SU-DHL-6 (cell line): ENCODE results near the gene ZBTB38.

Experiments
- H2AFZ ChIP-seq: fragments of 200-600 bp; sonication (generic); 2 replicates; pipeline ENCODE4 v1.6.1; 2014; ENCODE audit warnings: low read depth, mild to moderate bottlenecking, moderate library complexity, mixed read lengths, antibody characterized with exemption, low read length; ENCODE audit not compliant: severe bottlenecking
- H3F3A ChIP-seq: fragments of 200-600 bp; shearing (Covaris generic); 2 replicates; pipeline ENCODE4 v1.6.0; 2016; ENCODE audit warnings: antibody characterized with exemption, mild to moderate bottlenecking; ENCODE audit not compliant: insufficient read depth
- H3K27ac ChIP-seq: fragments of 200-600 bp; sonication (generic); 2 replicates; pipeline ENCODE4 v1.5.1; 2016; ENCODE audit warnings: low read depth, mild to moderate bottlenecking, low read length, moderate library complexity, mixed read lengths
- H3K27me3 ChIP-seq: fragments of 200-600 bp; sonication (generic), shearing (Covaris generic); 2 replicates; pipeline ENCODE4 v1.6.0; 2014; ENCODE audit warnings: mild to moderate bottlenecking, low read length
- H3K36me3 ChIP-seq: fragments of 200-600 bp; sonication (generic); 2 replicates; pipeline ENCODE4 v1.6.1; 2014; ENCODE audit warnings: mild to moderate bottlenecking, low read length, mixed read lengths
- H3K4me2 ChIP-seq: fragments of 300-600, 200-600 bp; shearing (Covaris generic), sonication (generic); 2 replicates; pipeline ENCODE4 v1.6.0; 2014; ENCODE audit warnings: low read length, low read depth, mild to moderate bottlenecking; ENCODE audit not compliant: poor library complexity, severe bottlenecking
- H3K4me3 ChIP-seq: fragments of 200-600 bp; sonication (generic); 2 replicates; pipeline ENCODE4 v1.5.1; 2014; ENCODE audit warnings: antibody characterized with exemption, low read length, mild to moderate bottlenecking, mixed read lengths; ENCODE audit not compliant: insufficient read depth, poor library complexity, severe bottlenecking
- H3K79me2 ChIP-seq: fragments of 200-600 bp; sonication (generic); 2 replicates; pipeline ENCODE4 v1.6.1; 2014; ENCODE audit warnings: mild to moderate bottlenecking, low read length, moderate library complexity; ENCODE audit not compliant: insufficient read depth
- H3K9ac ChIP-seq: fragments of 200-600 bp; sonication (generic); 2 replicates; pipeline ENCODE4 v1.7.0; 2014; ENCODE audit warnings: mild to moderate bottlenecking, low read length
- H3K9me2 ChIP-seq: fragments of 200-600 bp; sonication (generic); replicated peaks from 2 replicates; pipeline ENCODE4 v1.6.1; 2014; ENCODE audit warnings: low read length; ENCODE audit not compliant: insufficient read depth
- H3K9me3 ChIP-seq: fragments of 200-600 bp; sonication (generic); 2 replicates; pipeline ENCODE4 v1.6.1; 2014; ENCODE audit warnings: low read length, mixed read lengths; ENCODE audit not compliant: insufficient read depth
- H4K20me1 ChIP-seq: fragments of 200-600 bp; sonication (generic); 2 replicates; pipeline ENCODE4 v1.6.1; 2014; ENCODE audit warnings: low read depth, mild to moderate bottlenecking, antibody characterized with exemption, low read length, moderate library complexity, mixed read lengths
- EZH2phosphoT487 ChIP-seq: fragments of 200-600 bp; sonication (generic), shearing (Covaris generic); conservative IDR thresholded peaks from 2 replicates; pipeline ENCODE4 v1.6.1; 2018; ENCODE audit warnings: mild to moderate bottlenecking, antibody characterized with exemption, low read length, moderate library complexity, mixed read lengths
- TF ChIP-seq, protein P1 (sequence below): fragments of 200-600 bp; sonication (generic); IDR thresholded peaks from one replicate; pipeline ENCODE4 v1.5.1; 2017; ENCODE audit warnings: antibody characterized with exemption, mild to moderate bottlenecking, low read length, moderate library complexity; ENCODE audit not compliant: insufficient read depth, poor library complexity, severe bottlenecking

ZBTB38 gene

DNA sequence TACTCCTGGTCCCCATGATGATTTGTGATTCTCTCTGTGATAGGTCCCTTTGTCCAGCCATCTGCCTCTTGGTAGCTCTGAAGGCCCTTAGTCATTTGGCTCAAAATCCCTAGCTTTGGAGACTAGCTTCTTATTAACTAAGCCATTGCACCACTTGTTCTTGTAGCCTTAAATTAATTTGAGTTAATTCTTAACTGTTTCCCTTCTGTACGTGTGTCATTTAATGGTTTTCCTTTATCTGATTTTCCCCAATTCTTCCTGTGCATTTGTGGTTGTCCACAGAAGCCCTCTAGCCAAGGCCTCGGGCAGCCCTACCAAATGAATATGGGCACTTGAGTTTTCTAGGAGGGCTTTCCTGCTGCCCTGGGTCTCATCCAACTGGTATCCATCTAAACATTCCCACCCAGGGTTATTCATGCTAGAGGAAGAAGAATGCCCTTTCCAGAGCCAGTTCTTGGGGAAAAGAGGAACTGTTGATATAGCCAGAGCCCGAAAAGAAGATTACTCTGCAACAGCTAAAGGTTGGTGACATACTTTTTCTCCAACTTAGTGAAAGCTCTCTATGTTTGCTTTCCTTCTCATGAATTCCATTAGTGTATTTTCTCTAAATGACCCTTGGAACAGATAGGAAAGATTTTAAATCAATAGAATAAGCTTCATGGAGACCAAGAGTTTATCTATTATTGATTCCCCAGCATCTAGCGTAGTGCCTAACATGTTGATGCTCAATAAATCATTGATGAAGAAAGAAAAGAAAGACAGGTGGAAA is 44.2 kb upstream of the ZBTB38 start:
- Histone ChIP-seq H3K36me3 (no peaks in the 10 kb centered on the region), H3K4me2 (no peak overlapping the region), H3K9me3 (no peaks in the 10 kb centered on the region), H4K20me1 (no peaks in the 10 kb centered on the region), H3K27me3 (no peaks in the 10 kb centered on the region), H3K9ac (no peak overlapping the region), H3K4me3 (no peak overlapping the region), H2AFZ (no peak overlapping the region), H3K9me2 (no peaks in the 10 kb centered on the region), H3K79me2 (no peaks in the 10 kb centered on the region), H3F3A (no peaks in the 10 kb centered on the region), H3K27ac (no peak overlapping the region)
- no peak for TF ChIP-seq EZH2phosphoT487
- TF ChIP-seq, protein P1, sequence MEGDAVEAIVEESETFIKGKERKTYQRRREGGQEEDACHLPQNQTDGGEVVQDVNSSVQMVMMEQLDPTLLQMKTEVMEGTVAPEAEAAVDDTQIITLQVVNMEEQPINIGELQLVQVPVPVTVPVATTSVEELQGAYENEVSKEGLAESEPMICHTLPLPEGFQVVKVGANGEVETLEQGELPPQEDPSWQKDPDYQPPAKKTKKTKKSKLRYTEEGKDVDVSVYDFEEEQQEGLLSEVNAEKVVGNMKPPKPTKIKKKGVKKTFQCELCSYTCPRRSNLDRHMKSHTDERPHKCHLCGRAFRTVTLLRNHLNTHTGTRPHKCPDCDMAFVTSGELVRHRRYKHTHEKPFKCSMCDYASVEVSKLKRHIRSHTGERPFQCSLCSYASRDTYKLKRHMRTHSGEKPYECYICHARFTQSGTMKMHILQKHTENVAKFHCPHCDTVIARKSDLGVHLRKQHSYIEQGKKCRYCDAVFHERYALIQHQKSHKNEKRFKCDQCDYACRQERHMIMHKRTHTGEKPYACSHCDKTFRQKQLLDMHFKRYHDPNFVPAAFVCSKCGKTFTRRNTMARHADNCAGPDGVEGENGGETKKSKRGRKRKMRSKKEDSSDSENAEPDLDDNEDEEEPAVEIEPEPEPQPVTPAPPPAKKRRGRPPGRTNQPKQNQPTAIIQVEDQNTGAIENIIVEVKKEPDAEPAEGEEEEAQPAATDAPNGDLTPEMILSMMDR, result no peak

DNA sequence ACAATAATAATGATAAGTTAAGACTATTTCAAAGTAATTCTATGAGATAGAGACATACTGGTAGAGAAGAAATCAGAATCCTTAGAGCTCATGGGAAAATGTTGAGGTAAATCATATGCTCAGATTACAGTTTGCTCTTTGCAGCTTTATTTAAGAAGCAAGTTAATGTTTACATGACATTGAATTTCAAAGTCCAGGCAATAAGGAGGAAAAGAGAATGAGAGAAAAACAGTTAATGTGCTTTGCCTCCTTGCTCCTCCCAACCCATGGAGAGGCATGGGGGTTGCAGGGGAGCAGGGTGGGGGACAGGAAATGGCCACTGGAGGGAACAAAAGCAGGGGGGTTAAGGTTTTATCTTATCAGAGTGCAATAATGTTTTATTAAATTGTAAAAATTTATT is 42.2 kb upstream of the ZBTB38 start:
- Histone ChIP-seq H3K4me3 (no peak overlapping the region), H3K36me3 (no peaks in the 10 kb centered on the region), H2AFZ (no peak overlapping the region), H3K79me2 (no peaks in the 10 kb centered on the region), H3K9ac (no peak overlapping the region), H3K9me3 (no peaks in the 10 kb centered on the region), H3F3A (no peaks in the 10 kb centered on the region), H3K9me2 (no peaks in the 10 kb centered on the region), H3K27me3 (no peaks in the 10 kb centered on the region), H3K27ac (no peak overlapping the region), H4K20me1 (no peaks in the 10 kb centered on the region), H3K4me2 (no peak overlapping the region)
- TF ChIP-seq, protein P1, result no peak
- no peak for TF ChIP-seq EZH2phosphoT487

DNA sequence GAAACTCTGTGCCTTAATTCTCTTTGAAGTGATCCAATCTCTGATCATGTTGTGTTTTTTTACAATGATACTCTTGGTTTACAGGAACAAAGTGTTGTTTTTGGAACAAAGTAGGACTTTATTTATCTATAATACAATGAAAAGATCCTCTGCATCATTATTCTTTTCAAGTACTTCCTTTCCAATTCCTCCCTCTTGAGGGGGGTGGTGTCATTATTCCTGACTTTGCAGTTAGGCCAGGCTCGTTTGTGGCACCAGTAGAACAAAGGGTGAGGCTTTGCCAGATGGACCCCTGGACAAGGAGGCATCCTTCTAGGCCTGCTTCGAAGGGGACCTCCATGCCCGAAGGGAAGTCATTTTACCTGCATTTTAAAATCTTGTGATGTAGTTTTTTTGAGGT is 41.7 kb upstream of the ZBTB38 start:
- no peaks in the 10 kb centered on the region for H3K79me2 ChIP-seq
- H3K27me3 ChIP-seq, result no peaks in the 10 kb centered on the region
- H3K4me3 ChIP-seq, result no peak overlapping the region
- no peak overlapping the region for H3K27ac ChIP-seq
- H3K4me2 ChIP-seq, result no peak overlapping the region
- H3K36me3 ChIP-seq, result no peaks in the 10 kb centered on the region
- no peaks in the 10 kb centered on the region for H3F3A ChIP-seq
- no peak for TF ChIP-seq EZH2phosphoT487
- TF ChIP-seq, protein P1, result no peak
- no peak overlapping the region for H2AFZ ChIP-seq
- H3K9ac ChIP-seq, result no peak overlapping the region
- H4K20me1 ChIP-seq, result no peaks in the 10 kb centered on the region
- no peaks in the 10 kb centered on the region for H3K9me3 ChIP-seq
- no peaks in the 10 kb centered on the region for H3K9me2 ChIP-seq
